ENCODE results near the gene TMEM40.

The TMEM40 gene

GRCh38 chr3:12759097-12759679 lies at the start of gene TMEM40:
TMEM40 (minus strand) TSS chr3:12759259; CDS start chr3:12749832, 9,427 bp downstream.
- Histone ChIP-seq H3K4me3 (ENCODE audit: low read depth, low read length) (no peak within 1 kb of the TSS), H3K4me1 (ENCODE audit: control insufficient read depth, insufficient read depth, low read length) (no peaks in the 10 kb centered on the region), H3K9me3 (ENCODE audit: control insufficient read depth, insufficient read depth, low read length) (no peaks in the 10 kb centered on the region), H3K36me3 (ENCODE audit: control insufficient read depth, insufficient read depth, low read length) (no peaks in the 10 kb centered on the region), H3K27me3 (ENCODE audit: control insufficient read depth, insufficient read depth, low read length) (no peaks in the 10 kb centered on the region), H3K9ac (ENCODE audit: low read depth, low read length) (no peak within 1 kb of the TSS)

- no peaks in the 10 kb centered on the region for H3K27me3 ChIP-seq (ENCODE audit: control insufficient read depth, insufficient read depth, low read length)
- no peak overlapping the region for H3K9ac ChIP-seq (ENCODE audit: low read depth, low read length)
- no peak overlapping the region for H3K4me3 ChIP-seq (ENCODE audit: low read depth, low read length)
- H3K4me1 ChIP-seq (ENCODE audit: control insufficient read depth, insufficient read depth, low read length): peaks cover 7% of the 10 kb centered on the region
- no peaks in the 10 kb centered on the region for H3K9me3 ChIP-seq (ENCODE audit: control insufficient read depth, insufficient read depth, low read length)
- H3K36me3 ChIP-seq (ENCODE audit: control insufficient read depth, insufficient read depth, low read length): peaks cover 3% of the 10 kb centered on the region
These were observed 49.5 kb upstream of the TMEM40 start for GRCh38 chr3:12808587-12808986.

- peaks cover 3% of the 10 kb centered on the region for H3K36me3 ChIP-seq (ENCODE audit: control insufficient read depth, insufficient read depth, low read length)
- no peaks in the 10 kb centered on the region for H3K9me3 ChIP-seq (ENCODE audit: control insufficient read depth, insufficient read depth, low read length)
- no peak overlapping the region for H3K4me3 ChIP-seq (ENCODE audit: low read depth, low read length)
- no peak overlapping the region for H3K9ac ChIP-seq (ENCODE audit: low read depth, low read length)
- no peaks in the 10 kb centered on the region for H3K27me3 ChIP-seq (ENCODE audit: control insufficient read depth, insufficient read depth, low read length)
- peaks cover 7% of the 10 kb centered on the region for H3K4me1 ChIP-seq (ENCODE audit: control insufficient read depth, insufficient read depth, low read length)
These were observed 48.7 kb upstream of the TMEM40 start for GRCh38 chr3:12807601-12808359.

- H3K9me3 ChIP-seq (ENCODE audit: control insufficient read depth, insufficient read depth, low read length): no peaks in the 10 kb centered on the region
- H3K4me1 ChIP-seq (ENCODE audit: control insufficient read depth, insufficient read depth, low read length): peaks cover 7% of the 10 kb centered on the region
- H3K27me3 ChIP-seq (ENCODE audit: control insufficient read depth, insufficient read depth, low read length): no peaks in the 10 kb centered on the region
- no peak overlapping the region for H3K4me3 ChIP-seq (ENCODE audit: low read depth, low read length)
- H3K9ac ChIP-seq (ENCODE audit: low read depth, low read length): no peak overlapping the region
- H3K36me3 ChIP-seq (ENCODE audit: control insufficient read depth, insufficient read depth, low read length): peaks cover 3% of the 10 kb centered on the region
These were observed 48.0 kb upstream of the TMEM40 start for GRCh38 chr3:12807066-12807465.

- H3K4me1 ChIP-seq (ENCODE audit: control insufficient read depth, insufficient read depth, low read length): no peaks in the 10 kb centered on the region
- no peaks in the 10 kb centered on the region for H3K27me3 ChIP-seq (ENCODE audit: control insufficient read depth, insufficient read depth, low read length)
- no peaks in the 10 kb centered on the region for H3K9me3 ChIP-seq (ENCODE audit: control insufficient read depth, insufficient read depth, low read length)
- peaks cover 3% of the 10 kb centered on the region for H3K36me3 ChIP-seq (ENCODE audit: control insufficient read depth, insufficient read depth, low read length)
- no peak overlapping the region for H3K4me3 ChIP-seq (ENCODE audit: low read depth, low read length)
- no peak overlapping the region for H3K9ac ChIP-seq (ENCODE audit: low read depth, low read length)
These were observed 44.3 kb upstream of the TMEM40 start for GRCh38 chr3:12803371-12803770.

- H3K36me3 ChIP-seq (ENCODE audit: control insufficient read depth, insufficient read depth, low read length): peaks cover 3% of the 10 kb centered on the region
- H3K9me3 ChIP-seq (ENCODE audit: control insufficient read depth, insufficient read depth, low read length): no peaks in the 10 kb centered on the region
- H3K4me1 ChIP-seq (ENCODE audit: control insufficient read depth, insufficient read depth, low read length): peaks cover 5% of the 10 kb centered on the region
- peaks cover 2% of the 10 kb centered on the region for H3K27me3 ChIP-seq (ENCODE audit: control insufficient read depth, insufficient read depth, low read length)
- no peak overlapping the region for H3K9ac ChIP-seq (ENCODE audit: low read depth, low read length)
- H3K4me3 ChIP-seq (ENCODE audit: low read depth, low read length): no peak overlapping the region
These were observed 40.7 kb upstream of the TMEM40 start for GRCh38 chr3:12799525-12800440.

- H3K4me1 ChIP-seq (ENCODE audit: control insufficient read depth, insufficient read depth, low read length): peaks cover 5% of the 10 kb centered on the region
- no peak overlapping the region for H3K9ac ChIP-seq (ENCODE audit: low read depth, low read length)
- H3K36me3 ChIP-seq (ENCODE audit: control insufficient read depth, insufficient read depth, low read length): no peaks in the 10 kb centered on the region
- H3K9me3 ChIP-seq (ENCODE audit: control insufficient read depth, insufficient read depth, low read length): no peaks in the 10 kb centered on the region
- H3K27me3 ChIP-seq (ENCODE audit: control insufficient read depth, insufficient read depth, low read length): peaks cover 2% of the 10 kb centered on the region
- no peak overlapping the region for H3K4me3 ChIP-seq (ENCODE audit: low read depth, low read length)
These were observed 39.6 kb upstream of the TMEM40 start for GRCh38 chr3:12798559-12799179.

- Histone ChIP-seq H3K4me1 (ENCODE audit: control insufficient read depth, insufficient read depth, low read length) (peaks cover 5% of the 10 kb centered on the region), H3K27me3 (ENCODE audit: control insufficient read depth, insufficient read depth, low read length) (peaks cover 2% of the 10 kb centered on the region), H3K9ac (ENCODE audit: low read depth, low read length) (no peak overlapping the region), H3K4me3 (ENCODE audit: low read depth, low read length) (no peak overlapping the region), H3K36me3 (ENCODE audit: control insufficient read depth, insufficient read depth, low read length) (no peaks in the 10 kb centered on the region), H3K9me3 (ENCODE audit: control insufficient read depth, insufficient read depth, low read length) (no peaks in the 10 kb centered on the region)
These were observed 39.0 kb upstream of the TMEM40 start for GRCh38 chr3:12797892-12798558.

- Histone ChIP-seq H3K4me3 (ENCODE audit: low read depth, low read length) (peak overlapping the region; percentile 61), H3K4me1 (ENCODE audit: control insufficient read depth, insufficient read depth, low read length) (peaks cover 5% of the 10 kb centered on the region), H3K9ac (ENCODE audit: low read depth, low read length) (no peak overlapping the region), H3K9me3 (ENCODE audit: control insufficient read depth, insufficient read depth, low read length) (no peaks in the 10 kb centered on the region), H3K36me3 (ENCODE audit: control insufficient read depth, insufficient read depth, low read length) (no peaks in the 10 kb centered on the region), H3K27me3 (ENCODE audit: control insufficient read depth, insufficient read depth, low read length) (peaks cover 2% of the 10 kb centered on the region)
These were observed 38.2 kb upstream of the TMEM40 start for GRCh38 chr3:12797124-12797891.

- Histone ChIP-seq H3K4me1 (ENCODE audit: control insufficient read depth, insufficient read depth, low read length) (peaks cover 5% of the 10 kb centered on the region), H3K36me3 (ENCODE audit: control insufficient read depth, insufficient read depth, low read length) (no peaks in the 10 kb centered on the region), H3K9me3 (ENCODE audit: control insufficient read depth, insufficient read depth, low read length) (no peaks in the 10 kb centered on the region), H3K9ac (ENCODE audit: low read depth, low read length) (no peak within 1 kb of the TSS), H3K27me3 (ENCODE audit: control insufficient read depth, insufficient read depth, low read length) (peaks cover 2% of the 10 kb centered on the region), H3K4me3 (ENCODE audit: low read depth, low read length) (peak within 1 kb of the TSS; percentile 61)
These were observed 37.4 kb upstream of the TMEM40 start, which contains the start of gene CAND2 for GRCh38 chr3:12796171-12797123. CAND2 (plus strand) TSS chr3:12796680; CDS start chr3:12796721, 41 bp downstream.
